AG09319 (cell line): ENCODE measurements around the gene GABRQ.

Experiments
- DNase-seq: peaks from one replicate; pipeline ENCODE4 v3.0.0-alpha.2; 2010; ENCODE audit warnings: low read depth; ENCODE audit errors: extremely low read depth
- CTCF ChIP-seq: IDR thresholded peaks from 2 replicates; pipeline ENCODE4 v1.5.1; 2011; ENCODE audit warnings: low read depth, mild to moderate bottlenecking, inconsistent platforms, low read length, moderate library complexity

GABRQ gene

GRCh38 chrX:152632445-152633097 lies 5.1 kb upstream of the GABRQ start:
- peak; percentile 88 for TF ChIP-seq CTCF
- peak; percentile 5 for DNase-seq

- DNase-seq = peak; percentile 31
- peak; percentile 63 for TF ChIP-seq CTCF
These were observed 1.8 kb upstream of the GABRQ start for GRCh38 chrX:152635941-152636340.

- DNase-seq = no peak
- TF ChIP-seq CTCF = no peak
These were observed 779 bp downstream of the GABRQ start for GRCh38 chrX:152638443-152638904.

- no peak for DNase-seq
- TF ChIP-seq CTCF = no peak
These were observed 1.7 kb downstream of the GABRQ start for GRCh38 chrX:152639426-152639825.

- no peak for TF ChIP-seq CTCF
- no peak for DNase-seq
These were observed 2.5 kb downstream of the GABRQ start for GRCh38 chrX:152640034-152640818.

GRCh38 chrX:152641256-152641875 lies 3.7 kb downstream of the GABRQ start:
- DNase-seq = no peak
- no peak for TF ChIP-seq CTCF

- no peak for DNase-seq
- TF ChIP-seq CTCF = no peak
These were observed 4.3 kb downstream of the GABRQ start for GRCh38 chrX:152641996-152642395.
